NCI-H2196 (cell line): ENCODE results near the gene KLRC4.
"Not testable (repeated sequence)": the region's sequence is repeated elsewhere in the genome, so short reads cannot be mapped to it uniquely, and the experiment has no call there.

Source experiments
- DNase-seq: peaks from one replicate; lab custom pipeline; 2025; ENCODE audit not compliant: unreplicated experiment; lab: John Stamatoyannopoulos, UW

Gene KLRC4

DNA sequence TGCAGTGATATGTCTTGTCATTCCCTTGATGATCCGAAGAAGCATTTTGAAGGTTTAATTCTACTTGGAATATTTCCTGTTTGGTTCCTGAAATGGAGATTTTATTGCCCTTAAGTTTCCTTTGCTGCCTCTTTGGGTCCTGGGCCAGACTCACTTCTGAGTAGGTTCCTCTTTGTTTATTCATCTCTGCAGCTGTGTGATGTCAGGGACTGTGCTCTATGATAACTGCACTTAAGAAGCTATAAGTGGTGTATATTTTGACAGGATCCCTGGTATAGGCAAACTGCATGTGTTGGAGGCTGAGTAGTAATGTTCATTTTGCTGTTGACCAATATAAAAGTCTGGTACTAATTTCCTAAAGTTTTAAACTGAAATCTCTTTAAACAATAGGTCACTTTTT is at the start of gene KLRC4:
TSS of gene KLRC4 (minus strand) at position 366 of the 400 bp plus-strand sequence. CDS start at position 184, 182 bp downstream.
- DNase-seq, result peak; percentile 16

- DNase-seq, result no peak
Measured at GRCh38 chr12:10457760-10458159, 48.2 kb upstream of the KLRC4 start.

DNA sequence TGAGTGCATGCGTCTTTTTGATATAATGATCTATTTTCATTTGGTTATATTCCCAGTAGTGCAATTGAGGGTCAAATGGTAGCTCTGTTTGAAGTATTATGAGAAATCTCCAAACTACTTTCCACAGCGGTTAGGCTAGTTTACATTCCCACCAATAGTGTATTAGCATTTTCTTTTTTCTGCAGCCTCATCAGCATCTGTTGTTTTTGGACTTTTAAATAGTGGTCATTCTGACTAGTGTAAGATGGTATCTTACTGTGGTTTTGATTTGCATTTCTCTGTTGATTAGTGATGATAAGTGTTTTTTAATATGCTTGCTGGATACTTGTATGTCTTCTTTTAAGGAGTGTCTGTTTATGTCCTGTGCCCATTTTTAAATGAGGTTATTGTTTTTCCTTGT is 47.3 kb upstream of the KLRC4 start:
- no peak for DNase-seq

DNA sequence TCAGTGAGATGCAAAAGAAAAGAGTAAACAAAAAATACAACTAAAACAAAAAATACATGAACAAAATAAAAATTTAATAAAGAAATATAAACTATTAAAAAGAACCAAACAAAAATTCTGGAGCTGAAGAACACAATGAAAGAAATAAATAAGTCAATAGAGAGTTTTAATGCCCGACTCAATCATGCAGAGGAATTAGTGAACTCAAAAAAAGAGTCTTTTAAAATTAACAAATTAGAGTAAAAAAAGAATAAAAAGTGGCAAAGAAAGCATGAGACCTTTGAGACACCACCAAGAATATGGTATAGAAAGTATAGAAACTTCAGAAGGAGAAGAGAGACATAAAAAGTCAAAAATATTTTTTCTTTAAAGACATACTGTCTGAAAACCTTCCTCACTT is 46.2 kb upstream of the KLRC4 start:
- no peak for DNase-seq

DNA sequence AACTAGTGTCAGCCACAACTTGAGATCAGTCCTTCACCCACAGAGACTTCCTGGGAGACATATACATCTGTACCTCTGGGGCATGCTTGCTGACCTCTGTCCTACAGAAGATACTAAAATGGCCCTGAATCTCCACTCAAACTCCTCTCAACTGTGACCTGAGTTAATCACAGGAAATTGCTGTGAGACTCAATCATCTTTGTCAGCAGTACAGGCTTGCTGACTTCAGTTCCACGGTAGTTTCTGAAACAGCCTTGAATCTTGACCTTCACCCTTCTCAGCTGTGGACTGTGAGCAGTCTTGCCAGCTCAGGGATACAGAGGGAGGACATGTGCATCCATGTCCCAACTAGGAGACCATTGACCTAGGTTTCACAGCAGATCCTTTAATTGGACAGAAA is 45.0 kb upstream of the KLRC4 start:
- DNase-seq, result no peak

GRCh38 chr12:10453156-10453555 is 43.6 kb upstream of the KLRC4 start, which contains the start of gene KLRC1:
Gene KLRC1, minus strand, starts transcription at chr12:10453377. Its CDS starts 2,221 bp downstream, at chr12:10451156.
- no peak for DNase-seq

DNA sequence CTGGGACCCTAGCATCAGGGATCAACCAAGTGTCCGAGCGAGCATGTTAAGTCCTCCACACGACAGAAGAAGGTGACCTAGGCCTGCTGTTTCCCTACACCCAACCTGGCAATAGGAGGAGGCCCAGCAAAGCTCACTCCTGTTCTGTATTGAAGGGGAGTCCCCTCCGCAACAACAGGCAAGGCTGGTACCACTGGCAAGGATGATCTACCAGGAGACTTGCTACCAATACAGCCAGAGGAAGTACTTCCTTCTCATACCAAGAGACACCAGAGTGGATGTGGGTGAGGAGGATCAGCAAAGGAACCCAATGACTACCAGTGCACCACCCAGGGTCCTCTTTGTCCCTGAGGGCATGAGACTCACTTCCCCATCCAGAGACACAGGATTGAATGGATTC is 38.7 kb upstream of the KLRC4 start:
- no peak for DNase-seq

DNA sequence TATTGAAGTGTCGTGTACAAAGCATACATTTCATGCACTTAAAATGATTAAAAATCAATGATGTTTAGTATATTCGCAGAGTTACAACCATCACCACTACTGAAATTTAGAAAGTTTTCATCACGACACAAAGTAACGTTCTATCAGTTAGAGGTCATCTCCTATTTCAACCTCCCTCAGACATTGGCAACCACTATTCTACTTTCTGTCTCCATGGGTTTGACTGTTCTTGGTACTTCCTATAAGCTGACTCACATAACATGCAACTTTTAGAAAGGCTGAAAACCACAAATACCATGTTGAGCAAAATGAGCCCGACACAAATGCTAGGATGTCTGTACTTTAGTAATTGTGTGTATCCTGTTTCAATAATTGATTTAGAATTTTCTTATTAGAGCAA is 36.5 kb upstream of the KLRC4 start:
- DNase-seq, result not testable (repeated sequence)

- DNase-seq, result not testable (repeated sequence)
Measured at GRCh38 chr12:10441144-10441543, 31.6 kb upstream of the KLRC4 start.

DNA sequence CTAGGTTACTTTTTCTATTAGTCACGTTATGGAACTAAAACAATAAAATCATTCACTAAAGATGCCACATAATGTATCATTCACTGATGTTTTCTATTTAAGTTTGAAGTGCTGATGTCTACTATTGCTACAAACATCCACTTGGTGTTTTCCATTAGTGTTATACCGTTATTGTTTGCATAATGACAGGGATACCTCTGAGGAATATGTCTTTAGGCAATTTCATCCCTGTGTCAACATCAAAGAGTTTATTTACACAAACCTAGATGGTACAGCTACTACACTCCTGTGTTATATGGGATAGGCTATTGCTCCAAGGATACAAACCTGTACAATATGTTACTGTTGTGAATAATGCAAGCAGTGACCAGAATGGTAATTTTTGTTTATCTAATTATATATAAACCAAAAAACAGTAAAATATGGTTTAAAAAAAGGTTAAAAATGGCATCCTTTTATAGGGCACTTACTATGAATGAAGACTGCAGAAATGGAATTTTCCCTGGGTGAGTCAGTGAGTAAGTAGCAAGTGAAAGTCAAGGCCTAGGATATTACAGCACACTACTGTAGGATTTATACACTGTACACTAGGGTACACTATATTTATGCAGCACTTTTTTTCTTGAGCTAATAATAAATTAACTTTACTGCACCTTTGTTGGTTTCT is 30.2 kb upstream of the KLRC4 start:
- DNase-seq, result not testable (repeated sequence)

DNA sequence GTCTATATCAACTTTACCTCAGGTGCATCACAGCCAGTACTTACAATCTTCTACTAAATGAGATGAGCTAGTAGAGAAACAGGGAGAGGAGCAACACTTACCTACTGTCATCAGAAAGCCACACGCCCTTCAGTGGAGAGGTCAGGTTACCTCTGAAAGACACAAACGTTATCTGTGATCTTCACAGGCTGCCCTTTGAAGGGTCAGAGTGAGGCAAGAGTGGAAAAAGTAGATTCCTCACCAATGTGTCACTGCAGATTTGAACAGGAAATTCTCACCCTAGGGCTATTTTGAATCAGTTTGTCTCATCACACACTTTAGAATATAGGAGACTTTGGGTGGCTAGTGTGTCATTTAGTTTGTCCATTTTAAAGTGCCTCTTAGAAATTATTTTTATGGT is 28.0 kb upstream of the KLRC4 start:
- DNase-seq, result not testable (repeated sequence)

DNA sequence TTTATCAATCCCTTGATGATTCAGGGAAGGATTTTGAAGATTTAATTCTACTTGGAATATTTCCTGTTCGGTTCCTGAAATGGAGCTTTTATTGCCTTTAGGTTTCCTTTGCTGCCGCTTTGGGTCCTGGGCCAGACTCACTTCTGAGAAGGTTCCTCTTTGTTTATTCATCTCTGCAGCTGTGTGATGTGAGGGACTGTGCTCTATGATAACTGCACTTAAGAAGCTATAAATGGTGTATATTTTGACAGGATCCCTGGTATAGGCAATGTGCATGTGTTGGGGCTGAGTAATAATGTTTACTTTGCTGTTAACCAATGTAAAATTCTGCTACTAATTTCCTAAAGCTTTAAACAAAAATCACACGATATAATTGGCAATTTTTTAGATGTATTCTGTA is 26.3 kb upstream of the KLRC4 start, which contains the start of gene KLRC2:
TSS of gene KLRC2 (minus strand) at position 195 of the 400 bp plus-strand sequence. CDS start at position 171, 24 bp downstream.
- DNase-seq, result peak; percentile 30

- not testable (repeated sequence) for DNase-seq
Measured at GRCh38 chr12:10430623-10431022, 21.1 kb upstream of the KLRC4 start.

- not testable (repeated sequence) for DNase-seq
Measured at GRCh38 chr12:10425938-10426337, 16.4 kb upstream of the KLRC4 start.

DNA sequence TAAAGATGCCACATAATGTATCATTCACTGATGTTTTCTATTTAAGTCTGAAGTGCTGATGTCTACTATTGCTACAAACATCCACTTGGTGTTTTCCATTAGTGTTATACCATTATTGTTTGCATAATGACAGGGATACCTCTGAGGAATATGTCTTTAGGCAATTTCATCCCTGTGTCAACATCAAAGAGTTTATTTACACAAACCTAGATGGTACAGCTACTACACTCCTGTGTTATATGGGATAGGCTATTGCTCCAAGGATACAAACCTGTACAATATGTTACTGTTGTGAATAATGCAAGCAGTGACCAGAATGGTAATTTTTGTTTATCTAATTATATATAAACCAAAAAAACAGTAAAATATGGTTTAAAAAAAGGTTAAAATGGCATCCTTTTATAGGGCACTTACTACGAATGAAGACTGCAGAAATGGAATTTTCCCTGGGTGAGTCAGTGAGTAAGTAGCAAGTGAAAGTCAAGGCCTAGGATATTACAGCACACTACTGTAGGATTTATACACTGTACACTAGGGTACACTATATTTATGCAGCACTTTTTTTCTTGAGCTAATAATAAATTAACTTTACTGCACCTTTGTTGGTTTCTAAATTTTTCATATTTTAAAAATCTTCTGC is 14.8 kb upstream of the KLRC4 start:
- DNase-seq, result not testable (repeated sequence)

- DNase-seq, result not testable (repeated sequence)
Measured at GRCh38 chr12:10422159-10422558, 12.6 kb upstream of the KLRC4 start.

DNA sequence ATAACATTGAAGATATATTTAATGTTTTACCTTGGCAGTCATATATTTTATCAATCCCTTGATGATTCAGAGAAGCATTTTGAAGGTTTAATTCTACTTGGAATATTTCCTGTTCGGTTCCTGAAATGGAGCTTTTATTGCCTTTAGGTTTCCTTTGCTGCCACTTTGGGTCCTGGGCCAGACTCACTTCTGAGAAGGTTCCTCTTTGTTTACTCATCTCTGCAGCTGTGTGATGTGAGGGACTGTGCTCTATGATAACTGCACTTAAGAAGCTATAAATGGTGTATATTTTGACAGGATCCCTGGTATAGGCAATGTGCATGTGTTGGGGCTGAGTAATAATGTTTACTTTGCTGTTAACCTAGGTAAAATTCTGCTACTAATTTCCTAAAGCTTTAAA is 10.8 kb upstream of the KLRC4 start, which contains the start of gene KLRC3:
TSS of gene KLRC3 (minus strand) at position 262 of the 400 bp plus-strand sequence. CDS start at position 217, 45 bp downstream.
- peak; percentile 2 for DNase-seq

DNA sequence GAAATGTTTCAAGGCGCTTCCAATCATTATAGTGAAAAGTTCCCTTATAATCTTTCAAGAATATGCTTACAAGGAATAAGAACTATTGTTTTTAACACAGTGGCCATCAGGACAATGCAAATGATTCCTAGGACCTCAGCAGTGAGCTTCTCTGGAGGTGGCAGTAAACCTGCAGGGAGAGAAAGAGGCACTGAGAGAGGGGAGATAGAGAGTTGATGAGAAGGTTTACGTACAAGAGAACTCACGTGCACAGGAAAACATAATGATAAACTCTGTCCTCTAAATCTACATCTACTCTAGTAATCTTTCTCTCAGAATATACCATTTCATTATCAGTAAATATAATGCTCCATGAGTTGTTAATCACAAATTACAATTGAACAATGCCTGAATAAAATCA is 715 bp downstream of the KLRC4 start:
- DNase-seq, result no peak

- no peak for DNase-seq
Measured at GRCh38 chr12:10406725-10407124, 2.8 kb downstream of the KLRC4 start.

DNA sequence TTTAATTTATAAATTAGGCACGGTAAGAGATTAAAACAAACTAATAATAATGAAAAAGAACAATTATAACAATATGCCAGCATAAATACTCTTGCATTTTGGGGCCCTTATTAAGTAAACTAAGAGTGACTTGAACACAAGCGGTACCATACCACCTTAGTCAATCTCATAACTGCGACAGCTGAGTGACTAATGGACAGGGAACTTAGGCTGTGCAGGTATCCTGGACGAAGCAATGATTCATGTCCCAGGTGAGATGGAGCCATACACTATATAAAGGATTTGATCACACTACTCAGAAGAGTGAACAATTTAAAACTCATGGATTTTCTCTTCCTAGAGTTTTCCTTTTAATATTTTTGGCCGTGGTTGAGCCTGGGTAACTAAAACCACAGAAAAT is 4.3 kb downstream of the KLRC4 start:
- no peak for DNase-seq

- DNase-seq, result no peak
Measured at GRCh38 chr12:10404798-10405197, 4.8 kb downstream of the KLRC4 start.

DNA sequence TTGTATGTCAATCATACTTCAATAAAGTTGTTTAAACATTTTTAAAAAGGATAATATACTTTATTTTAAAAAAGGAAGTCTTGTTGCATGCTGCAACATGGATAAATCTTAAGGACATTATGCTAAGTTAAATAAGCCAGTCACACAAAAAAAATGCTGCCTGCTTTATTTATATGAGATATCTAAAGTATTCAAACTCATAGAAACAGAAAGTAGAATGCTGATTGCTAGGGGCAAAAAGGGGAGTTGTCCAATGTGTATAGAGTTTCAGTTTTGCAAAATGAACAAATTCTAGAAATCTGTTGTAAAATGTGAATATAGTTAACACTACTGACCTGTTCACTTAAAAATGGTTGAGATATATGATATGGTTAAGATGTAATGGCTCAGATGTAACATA is 8.7 kb downstream of the KLRC4 start:
- DNase-seq, result no peak
